Suppressor macrophage (primary cell): ENCODE measurements around the gene ASB10.

Experiments
- DNase-seq, 4 experiments: peaks; one replicate each; pipeline ENCODE4 v3.0.0-alpha.2; 2020 to 2022

ASB10 gene

GRCh38 chr7:151135866-151136843, 50.9 kb downstream of the ASB10 start:
- no peak for DNase-seq

- no peak for DNase-seq
These were observed 51.6 kb downstream of the ASB10 start for GRCh38 chr7:151135525-151135845.

GRCh38 chr7:151134743-151135524, 52.1 kb downstream of the ASB10 start:
- DNase-seq = no peak

GRCh38 chr7:151133986-151134742, 52.9 kb downstream of the ASB10 start:
- no peak for DNase-seq

- no peak for DNase-seq
These were observed 53.6 kb downstream of the ASB10 start for GRCh38 chr7:151133266-151133985.

- DNase-seq = no peak
These were observed 54.4 kb downstream of the ASB10 start for GRCh38 chr7:151132461-151133205.

- DNase-seq = no peak
These were observed 55.3 kb downstream of the ASB10 start for GRCh38 chr7:151131592-151132293.

- DNase-seq = no peak
These were observed 55.8 kb downstream of the ASB10 start for GRCh38 chr7:151131224-151131591.

- no peak for DNase-seq
These were observed 56.3 kb downstream of the ASB10 start for GRCh38 chr7:151130741-151131157.

- no peak for DNase-seq
These were observed 57.0 kb downstream of the ASB10 start for GRCh38 chr7:151129960-151130591.

- DNase-seq = no peak
These were observed 57.7 kb downstream of the ASB10 start for GRCh38 chr7:151129117-151129959.

- no peak for DNase-seq
These were observed 58.3 kb downstream of the ASB10 start for GRCh38 chr7:151128716-151129115.

- no peak for DNase-seq
These were observed 58.9 kb downstream of the ASB10 start for GRCh38 chr7:151128144-151128543.

GRCh38 chr7:151126491-151127137, 60.4 kb downstream of the ASB10 start:
- DNase-seq = no peak

- DNase-seq = no peak
These were observed 61.1 kb downstream of the ASB10 start for GRCh38 chr7:151125846-151126481.
